Mesenchymal stem cell (in vitro differentiated cells and primary cell): ENCODE measurements around the gene KCNG2.

Experiments
- DNase-seq: peaks from one replicate; pipeline ENCODE4 v3.0.0-alpha.2; 2013
- H2AFZ ChIP-seq: one replicate; pipeline ENCODE4 v1.6.1; 2013; ENCODE audit warnings: low read depth, mild to moderate bottlenecking, control low read depth, inconsistent platforms, low read length, moderate library complexity
- H2AK5ac ChIP-seq: 2 replicates; pipeline ENCODE4 v1.6.1; 2013; ENCODE audit warnings: low read length, moderate library complexity, mild to moderate bottlenecking, inconsistent platforms; ENCODE audit not compliant: severe bottlenecking
- H2BK120ac ChIP-seq: one replicate; pipeline ENCODE4 v1.6.1; 2013; ENCODE audit warnings: low read depth, mild to moderate bottlenecking, inconsistent platforms, low read length, moderate library complexity
- H2BK12ac ChIP-seq, 2 experiments: one replicate each; pipeline ENCODE4 v1.6.1; 2013; ENCODE audit warnings: inconsistent platforms in 2 of 2, low read length in 2 of 2, mild to moderate bottlenecking in 2 of 2, moderate library complexity in 2 of 2, control low read depth in 1 of 2
- H2BK15ac ChIP-seq: one replicate; pipeline ENCODE4 v1.6.1; 2013; ENCODE audit warnings: mild to moderate bottlenecking, low read depth, inconsistent platforms; ENCODE audit not compliant: poor library complexity, severe bottlenecking
- H2BK5ac ChIP-seq: 2 replicates; pipeline ENCODE4 v1.6.1; 2013; ENCODE audit warnings: low read depth, mild to moderate bottlenecking, low read length, control low read depth, inconsistent platforms; ENCODE audit not compliant: poor library complexity, severe bottlenecking
- H3K14ac ChIP-seq, 2 experiments: one replicate each; pipeline ENCODE4 v1.6.1; 2013; ENCODE audit warnings: inconsistent platforms in 2 of 2, low read length in 2 of 2, control low read depth in 1 of 2, mild to moderate bottlenecking in 1 of 2, moderate library complexity in 1 of 2
- H3K18ac ChIP-seq, 2 experiments: one replicate each; pipeline ENCODE4 v1.6.1; 2013; ENCODE audit warnings: inconsistent platforms in 2 of 2, low read length in 2 of 2, control low read depth in 1 of 2, low read depth in 1 of 2, mild to moderate bottlenecking in 1 of 2
- H3K23ac ChIP-seq, 2 experiments: one replicate each; pipeline ENCODE4 v1.6.1; 2013; ENCODE audit warnings: inconsistent platforms in 2 of 2, low read length in 2 of 2, mild to moderate bottlenecking in 2 of 2, moderate library complexity in 2 of 2, control low read depth in 1 of 2
- H3K27ac ChIP-seq: 2 replicates; pipeline ENCODE4 v1.5.1; 2013; ENCODE audit warnings: mild to moderate bottlenecking, moderate library complexity, low read length, control low read depth, inconsistent platforms; ENCODE audit not compliant: poor library complexity, severe bottlenecking
- H3K27me3 ChIP-seq, 2 experiments: 2 replicates each; pipeline versions ENCODE4 v1.6.1 to v1.7.0; 2013; ENCODE audit warnings: low read length in 2 of 2, mild to moderate bottlenecking in 2 of 2, moderate library complexity in 2 of 2, control low read depth in 1 of 2, inconsistent platforms in 1 of 2; ENCODE audit not compliant: control insufficient read depth in 1 of 2, insufficient read depth in 1 of 2
- H3K36me3 ChIP-seq, 2 experiments: 2 replicates each; pipeline versions ENCODE4 v1.6.1 to v1.7.0; 2013; ENCODE audit warnings: low read length in 2 of 2, control low read depth in 1 of 2, inconsistent platforms in 1 of 2, low read depth in 1 of 2, mild to moderate bottlenecking in 1 of 2; ENCODE audit not compliant: insufficient read depth in 2 of 2, control insufficient read depth in 1 of 2
- H3K4ac ChIP-seq, 2 experiments: one replicate each; pipeline ENCODE4 v1.6.1; 2013; ENCODE audit warnings: inconsistent platforms in 2 of 2, low read length in 2 of 2, mild to moderate bottlenecking in 2 of 2, moderate library complexity in 2 of 2, control low read depth in 1 of 2, low read depth in 1 of 2
- H3K4me1 ChIP-seq: 2 replicates; pipeline ENCODE4 v1.6.1; 2013; ENCODE audit warnings: low read depth, low read length, control low read depth; ENCODE audit not compliant: control insufficient read depth, insufficient read depth
- H3K4me2 ChIP-seq: 2 replicates; pipeline ENCODE4 v1.6.1; 2013; ENCODE audit warnings: low read length, mild to moderate bottlenecking, inconsistent platforms; ENCODE audit not compliant: poor library complexity, severe bottlenecking
- H3K4me3 ChIP-seq, 2 experiments: 2 replicates each; pipeline versions ENCODE4 v1.5.1 to v1.7.0; 2013; ENCODE audit warnings: low read length in 2 of 2, mild to moderate bottlenecking in 2 of 2, control low read depth in 1 of 2, low read depth in 1 of 2; ENCODE audit not compliant: insufficient read depth in 1 of 2
- H3K79me1 ChIP-seq: replicated peaks from 2 replicates; pipeline ENCODE4 v1.6.1; 2013; ENCODE audit warnings: mild to moderate bottlenecking, control low read depth, low read length, inconsistent platforms; ENCODE audit not compliant: poor library complexity, severe bottlenecking
- H3K9ac ChIP-seq: 2 replicates; pipeline ENCODE4 v1.7.0; 2013; ENCODE audit warnings: mild to moderate bottlenecking, low read length, moderate library complexity
- H3K9me3 ChIP-seq: 2 replicates; pipeline ENCODE4 v1.7.0; 2013; ENCODE audit warnings: mild to moderate bottlenecking, low read length; ENCODE audit not compliant: control insufficient read depth
- H4K8ac ChIP-seq: one replicate; pipeline ENCODE4 v1.6.1; 2013; ENCODE audit warnings: inconsistent platforms, mild to moderate bottlenecking, low read length, moderate library complexity
- H4K91ac ChIP-seq: one replicate; pipeline ENCODE4 v1.6.1; 2013; ENCODE audit warnings: mild to moderate bottlenecking, low read length, inconsistent platforms
- WGBS: methylation state at CpG from one replicate; pipeline ENCODE4 v1.1.7; 2013; ENCODE audit warnings: mixed read lengths; 5-methylcytosine and 5-hydroxymethylcytosine counted together

The KCNG2 gene

GRCh38 chr18:79898952-79899608 lies 101.3 kb downstream of the KCNG2 start:
- no peak overlapping the region for H3K27ac ChIP-seq

GRCh38 chr18:79899609-79900445 lies 102.1 kb downstream of the KCNG2 start:
- no peak overlapping the region for H2BK15ac ChIP-seq
- H3K36me3 ChIP-seq = peaks cover 18 to 59% of the 10 kb centered on the region in 2 experiments
- no peak overlapping the region for H2AFZ ChIP-seq
- peaks cover 41% of the 10 kb centered on the region for H3K9me3 ChIP-seq
- H3K18ac ChIP-seq = no peak overlapping the region
- no peak overlapping the region for H4K91ac ChIP-seq
- no peaks in the 10 kb centered on the region for H3K4me1 ChIP-seq
- no peak overlapping the region for H3K23ac ChIP-seq
- no peak for DNase-seq
- peaks cover 14% of the 10 kb centered on the region for H3K79me1 ChIP-seq
- no peak overlapping the region for H4K8ac ChIP-seq
- no peak overlapping the region for H3K9ac ChIP-seq
- H2BK120ac ChIP-seq = no peak overlapping the region
- no peak overlapping the region for H2BK5ac ChIP-seq
- H3K27me3 ChIP-seq = no peaks in the 10 kb centered on the region
- no peak overlapping the region for H3K4ac ChIP-seq
- H3K4me2 ChIP-seq = no peak overlapping the region
- no peak overlapping the region for H2AK5ac ChIP-seq
- no peak overlapping the region for H3K27ac ChIP-seq
- H2BK12ac ChIP-seq = no peak overlapping the region
- 98% methylated on average over 53 of the region's 53 CpGs for WGBS
- peak overlapping the region in 1 of 2 experiments; percentile 21 for H3K4me3 ChIP-seq
- no peak overlapping the region for H3K14ac ChIP-seq

More at GRCh38 chr18:79898952-79899608, 101.3 kb downstream of the KCNG2 start:
- Histone ChIP-seq H3K4me2 (no peak overlapping the region), H4K91ac (no peak overlapping the region), H2BK15ac (no peak overlapping the region), H3K9me3 (peaks cover 49% of the 10 kb centered on the region), H3K4me3 (peak overlapping the region in 1 of 2 experiments; percentile 21), H3K36me3 (peaks cover 18 to 51% of the 10 kb centered on the region in 2 experiments), H2BK120ac (no peak overlapping the region), H3K27me3 (no peaks in the 10 kb centered on the region), H2AFZ (no peak overlapping the region), H2AK5ac (no peak overlapping the region), H3K79me1 (peaks cover 8% of the 10 kb centered on the region), H3K4ac (no peak overlapping the region), H4K8ac (no peak overlapping the region), H2BK5ac (no peak overlapping the region), H3K14ac (no peak overlapping the region), H3K9ac (no peak overlapping the region), H3K4me1 (no peaks in the 10 kb centered on the region), H2BK12ac (no peak overlapping the region), H3K23ac (no peak overlapping the region), H3K18ac (no peak overlapping the region)
- 98% methylated on average over 67 of the region's 70 CpGs for WGBS
- no peak for DNase-seq

- Histone ChIP-seq H2AK5ac (no peak overlapping the region), H3K4me1 (no peaks in the 10 kb centered on the region), H2BK15ac (no peak overlapping the region), H2AFZ (no peak overlapping the region), H3K9ac (no peak overlapping the region), H4K8ac (no peak overlapping the region), H2BK12ac (no peak overlapping the region), H3K36me3 (peaks cover 18 to 61% of the 10 kb centered on the region in 2 experiments), H3K79me1 (peaks cover 22% of the 10 kb centered on the region), H3K4ac (no peak overlapping the region), H3K27ac (no peak overlapping the region), H2BK120ac (no peak overlapping the region), H3K4me3 (no peak overlapping the region), H4K91ac (no peak overlapping the region), H3K14ac (no peak overlapping the region), H3K27me3 (no peaks in the 10 kb centered on the region), H3K23ac (no peak overlapping the region), H3K9me3 (peaks cover 31% of the 10 kb centered on the region), H3K4me2 (no peak overlapping the region), H3K18ac (no peak overlapping the region), H2BK5ac (no peak overlapping the region)
- WGBS = 96% methylated on average over 28 of the region's 28 CpGs
- no peak for DNase-seq
Observed at GRCh38 chr18:79900610-79901570, 103.2 kb downstream of the KCNG2 start.
